Measurements from ENCODE around the gene VEZT. TPM values are rescaled to one million over a fixed set of nuclear protein-coding genes. Genes with fewer than 3 reads are reported as not detected.

Gene VEZT
- total and polyA plus RNA-seq, 9 of the 15 experiments (the other 6 are each of a cell fraction or from before 2014, with no cell fraction given), result 16.1 to 61.5 (median 32.6) TPM

DNA sequence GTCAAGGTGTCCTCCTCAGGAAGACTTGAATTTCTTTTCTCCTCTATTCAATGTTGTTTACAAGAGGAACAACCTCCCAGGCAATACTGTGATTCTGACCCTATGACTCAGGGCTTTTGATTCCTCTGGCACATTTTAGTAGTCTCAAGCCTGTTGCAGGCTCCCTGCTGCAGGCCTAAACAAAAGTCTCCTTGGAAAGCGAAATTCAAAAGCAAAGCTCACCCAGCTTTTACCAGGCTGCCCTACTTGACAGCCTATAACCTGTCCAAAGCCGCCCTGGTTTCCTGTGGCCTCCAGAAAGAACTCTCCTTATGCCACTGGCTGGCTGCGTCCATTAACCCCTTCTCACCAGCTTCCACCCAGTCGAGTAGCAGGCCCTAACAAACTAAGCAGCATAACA is 11.9 kb upstream of the VEZT start (continued):
- TF ChIP-seq HDAC1 (IDR thresholded peaks at IDR 0.05) (peak in 1 of 2 experiments; percentile 21; a peak in 1 of 4 replicates), ZNF695 (CRISPR knock-in tag; IDR thresholded peaks at IDR 0.05) (no peak), NFE2 (IDR thresholded peaks at IDR 0.05; ENCODE audit: low read depth) (peak; percentile 85), HDAC2 (IDR thresholded peaks at IDR 0.05) (peak; percentile 42; the same call in 1 of the 2 replicates), MAFF (IDR thresholded peaks at IDR 0.05; ENCODE audit: low read length) (peak; percentile 50), PPARD (CRISPR knock-in tag; IDR thresholded peaks at IDR 0.05) (no peak), KDM1A (IDR thresholded peaks at IDR 0.05) (peak; percentile 75 to 87), MAFG (tag; conservative IDR thresholded peaks at IDR 0.05) (peak; percentile 59), EP400 (IDR thresholded peaks at IDR 0.05) (no peak), ZNF41 (CRISPR knock-in tag; conservative IDR thresholded peaks at IDR 0.05) (0 out of 2 replicates have a peak, but pooled peaks have one; percentile 14), E2F3 (CRISPR knock-in tag; IDR thresholded peaks at IDR 0.05) (no peak), NR2C2 (CRISPR knock-in tag; IDR thresholded peaks at IDR 0.05) (no peak), NR2C2 (tag; IDR thresholded peaks at IDR 0.05) (peak; percentile 36; the same call in 1 of the 2 replicates), JUND (IDR thresholded peaks at IDR 0.05; ENCODE audit: borderline replicate concordance, low read depth, low read length) (peak; percentile 25; the same call in 1 of the 2 replicates), JUND (tag; IDR thresholded peaks at IDR 0.05; ENCODE audit: borderline replicate concordance, low read depth, low read length) (no peak; the same call in 2 of the 3 replicates), GABPA (tag; conservative IDR thresholded peaks at IDR 0.05; ENCODE audit: low read depth) (0 out of 2 replicates have a peak, but pooled peaks have one; percentile 4), ZNF316 (IDR thresholded peaks at IDR 0.05) (peak; percentile 39; the same call in 1 of the 2 replicates)
- TF ChIP-seq, protein P1, sequence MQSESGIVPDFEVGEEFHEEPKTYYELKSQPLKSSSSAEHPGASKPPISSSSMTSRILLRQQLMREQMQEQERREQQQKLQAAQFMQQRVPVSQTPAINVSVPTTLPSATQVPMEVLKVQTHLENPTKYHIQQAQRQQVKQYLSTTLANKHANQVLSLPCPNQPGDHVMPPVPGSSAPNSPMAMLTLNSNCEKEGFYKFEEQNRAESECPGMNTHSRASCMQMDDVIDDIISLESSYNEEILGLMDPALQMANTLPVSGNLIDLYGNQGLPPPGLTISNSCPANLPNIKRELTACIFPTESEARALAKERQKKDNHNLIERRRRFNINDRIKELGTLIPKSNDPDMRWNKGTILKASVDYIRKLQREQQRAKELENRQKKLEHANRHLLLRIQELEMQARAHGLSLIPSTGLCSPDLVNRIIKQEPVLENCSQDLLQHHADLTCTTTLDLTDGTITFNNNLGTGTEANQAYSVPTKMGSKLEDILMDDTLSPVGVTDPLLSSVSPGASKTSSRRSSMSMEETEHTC (IDR thresholded peaks at IDR 0.05), result no peak
- TF ChIP-seq, protein P2, sequence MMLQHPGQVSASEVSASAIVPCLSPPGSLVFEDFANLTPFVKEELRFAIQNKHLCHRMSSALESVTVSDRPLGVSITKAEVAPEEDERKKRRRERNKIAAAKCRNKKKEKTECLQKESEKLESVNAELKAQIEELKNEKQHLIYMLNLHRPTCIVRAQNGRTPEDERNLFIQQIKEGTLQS (IDR thresholded peaks at IDR 0.05), result 0 out of 2 replicates have a peak, but pooled peaks have one; percentile 11
- TF ChIP-seq, protein P2 (CRISPR knock-in tag; conservative IDR thresholded peaks at IDR 0.05), result no peak
- TF ChIP-seq, protein P3, sequence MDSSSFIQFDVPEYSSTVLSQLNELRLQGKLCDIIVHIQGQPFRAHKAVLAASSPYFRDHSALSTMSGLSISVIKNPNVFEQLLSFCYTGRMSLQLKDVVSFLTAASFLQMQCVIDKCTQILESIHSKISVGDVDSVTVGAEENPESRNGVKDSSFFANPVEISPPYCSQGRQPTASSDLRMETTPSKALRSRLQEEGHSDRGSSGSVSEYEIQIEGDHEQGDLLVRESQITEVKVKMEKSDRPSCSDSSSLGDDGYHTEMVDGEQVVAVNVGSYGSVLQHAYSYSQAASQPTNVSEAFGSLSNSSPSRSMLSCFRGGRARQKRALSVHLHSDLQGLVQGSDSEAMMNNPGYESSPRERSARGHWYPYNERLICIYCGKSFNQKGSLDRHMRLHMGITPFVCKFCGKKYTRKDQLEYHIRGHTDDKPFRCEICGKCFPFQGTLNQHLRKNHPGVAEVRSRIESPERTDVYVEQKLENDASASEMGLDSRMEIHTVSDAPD (CRISPR knock-in tag; IDR thresholded peaks at IDR 0.05), result no peak

Measured in K562 (cell line).